ENCODE data around the gene ZNF804B.

Gene ZNF804B

GRCh38 chr7:88985295-88985694, 225.8 kb downstream of the ZNF804B start:
- DNase-seq (ENCODE audit: low read depth) = no peak

DNA sequence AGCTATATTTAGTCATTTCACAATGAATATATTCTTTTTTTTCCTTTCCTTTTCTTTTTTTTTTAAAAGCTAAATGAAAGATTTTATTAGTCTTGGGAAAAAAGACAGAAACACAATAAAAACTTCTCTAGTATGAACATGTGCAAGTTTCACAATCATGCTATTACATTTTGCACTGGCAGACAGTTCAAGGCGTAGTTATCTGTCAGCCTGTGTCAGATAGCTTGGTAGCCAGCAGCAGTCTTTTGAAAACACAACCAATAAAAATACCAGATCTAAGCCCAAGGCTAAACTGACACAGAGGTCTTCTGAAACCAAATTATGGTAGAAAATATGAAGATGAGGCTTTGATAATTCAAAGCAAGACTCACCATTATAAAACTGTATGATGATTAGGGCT, 241.8 kb downstream of the ZNF804B start:
- DNase-seq (ENCODE audit: low read depth) = no peak

- no peak for DNase-seq (ENCODE audit: low read depth)
Measured at GRCh38 chr7:89002981-89003956, 243.8 kb downstream of the ZNF804B start.

DNA sequence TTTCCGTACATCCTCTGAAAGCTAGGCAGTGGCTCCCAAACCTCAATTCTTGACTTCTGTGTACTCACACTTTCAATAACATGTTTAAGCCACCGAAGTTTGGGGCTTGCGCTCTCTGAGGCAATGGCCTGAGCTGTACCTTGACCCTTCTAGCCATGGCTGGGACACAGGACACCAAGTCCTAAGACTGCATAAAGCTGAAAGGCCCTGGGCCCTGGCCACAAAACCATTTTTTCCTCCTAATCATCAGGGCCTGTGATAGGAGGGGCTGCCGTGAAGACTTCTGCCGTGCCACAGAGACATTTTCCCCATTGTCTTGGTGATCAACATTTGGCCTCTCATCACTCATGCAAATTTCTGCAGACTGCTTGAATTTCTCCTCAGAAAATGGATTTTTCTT, 252.5 kb downstream of the ZNF804B start:
- no peak for DNase-seq (ENCODE audit: low read depth)

GRCh38 chr7:89017695-89018094, 258.2 kb downstream of the ZNF804B start:
- no peak for DNase-seq (ENCODE audit: low read depth)

- no peak for DNase-seq (ENCODE audit: low read depth)
Measured at GRCh38 chr7:89021741-89022140, 262.2 kb downstream of the ZNF804B start.

DNA sequence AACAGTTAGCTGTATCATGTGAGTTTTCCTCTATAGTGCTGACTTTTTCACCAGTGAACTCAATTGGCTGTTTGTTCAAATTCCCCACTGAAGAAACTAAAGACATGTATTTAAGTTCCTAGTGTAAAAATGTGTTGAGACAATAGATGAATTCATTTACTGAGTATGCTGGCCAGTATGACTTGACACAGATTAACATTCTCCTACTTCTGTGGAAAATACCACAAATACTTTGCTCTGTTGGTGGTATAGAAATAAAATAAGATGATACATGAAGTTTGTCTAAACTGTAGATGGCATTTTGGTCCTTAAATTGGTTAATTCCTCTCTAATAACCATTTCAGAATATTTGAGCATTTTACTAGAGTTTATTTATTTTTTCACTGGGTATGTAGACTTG, 263.7 kb downstream of the ZNF804B start:
- DNase-seq (ENCODE audit: low read depth) = no peak

GRCh38 chr7:89023877-89024276, 264.4 kb downstream of the ZNF804B start:
- DNase-seq (ENCODE audit: low read depth) = no peak

- no peak for DNase-seq (ENCODE audit: low read depth)
Measured at GRCh38 chr7:89027781-89028180, 268.3 kb downstream of the ZNF804B start.

DNA sequence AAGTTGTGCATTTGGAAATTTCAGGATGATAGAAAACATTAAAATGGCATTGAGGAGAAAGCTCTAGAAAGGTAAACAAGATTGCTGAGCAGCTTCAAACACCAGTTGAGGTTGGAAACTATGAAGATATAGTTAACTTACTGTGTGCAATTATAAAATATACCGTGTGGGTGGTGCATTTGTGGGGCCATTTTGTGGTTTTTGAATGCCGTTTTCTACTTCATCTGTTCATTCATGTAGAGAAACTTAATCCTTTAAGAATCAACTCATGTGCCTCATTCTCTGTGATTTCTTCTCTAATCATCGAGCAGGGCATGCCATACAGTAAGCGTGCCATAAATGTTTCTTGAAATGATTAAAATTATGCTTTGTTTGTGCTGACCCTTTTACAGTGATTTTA, 268.8 kb downstream of the ZNF804B start:
- no peak for DNase-seq (ENCODE audit: low read depth)

GRCh38 chr7:89029864-89030263, 270.4 kb downstream of the ZNF804B start:
- peak; percentile 3 for DNase-seq (ENCODE audit: low read depth)

GRCh38 chr7:89041240-89041639, 281.7 kb downstream of the ZNF804B start:
- no peak for DNase-seq (ENCODE audit: low read depth)

- DNase-seq (ENCODE audit: low read depth) = no peak
Measured at GRCh38 chr7:89042940-89043339, 283.4 kb downstream of the ZNF804B start.

GRCh38 chr7:89049043-89049442, 289.5 kb downstream of the ZNF804B start:
- no peak for DNase-seq (ENCODE audit: low read depth)

DNA sequence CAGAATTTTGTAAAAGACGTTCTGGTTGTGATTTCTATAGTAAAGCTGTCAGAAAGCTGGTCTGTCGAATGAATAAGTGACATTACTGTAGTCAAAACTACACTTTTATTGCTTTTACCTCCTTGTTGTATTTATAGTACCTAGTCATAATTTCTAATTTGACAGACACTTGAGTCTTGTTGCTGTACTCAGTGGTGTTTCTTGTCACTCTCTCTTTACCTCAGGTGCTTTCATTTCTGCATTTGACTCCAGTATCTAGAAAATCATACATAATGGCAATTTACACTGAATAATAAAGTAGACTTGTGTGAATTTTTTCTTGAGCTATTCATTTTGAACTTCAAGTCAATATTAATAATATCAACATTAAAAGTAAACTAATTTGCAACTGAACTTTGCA, 293.6 kb downstream of the ZNF804B start:
- DNase-seq (ENCODE audit: low read depth) = no peak

DNA sequence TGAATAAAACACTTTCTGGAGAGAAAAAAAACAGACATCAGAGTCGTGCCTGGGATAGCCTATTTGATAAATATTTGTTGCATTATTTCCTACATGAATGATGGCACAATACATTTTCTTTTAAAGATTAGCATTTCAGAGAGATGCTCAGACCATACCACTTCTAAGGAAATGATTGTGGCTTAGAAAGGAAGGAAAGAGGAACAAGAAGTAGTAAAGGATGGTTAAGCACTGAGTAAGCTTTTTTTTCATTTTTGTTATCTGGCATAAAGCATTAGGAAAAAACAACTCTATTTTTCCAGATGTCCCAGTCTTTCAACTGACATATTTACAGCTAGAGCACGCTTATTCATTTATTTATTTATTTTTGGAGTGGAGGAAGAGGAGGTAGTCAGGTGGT, 294.9 kb downstream of the ZNF804B start:
- no peak for DNase-seq (ENCODE audit: low read depth)

DNA sequence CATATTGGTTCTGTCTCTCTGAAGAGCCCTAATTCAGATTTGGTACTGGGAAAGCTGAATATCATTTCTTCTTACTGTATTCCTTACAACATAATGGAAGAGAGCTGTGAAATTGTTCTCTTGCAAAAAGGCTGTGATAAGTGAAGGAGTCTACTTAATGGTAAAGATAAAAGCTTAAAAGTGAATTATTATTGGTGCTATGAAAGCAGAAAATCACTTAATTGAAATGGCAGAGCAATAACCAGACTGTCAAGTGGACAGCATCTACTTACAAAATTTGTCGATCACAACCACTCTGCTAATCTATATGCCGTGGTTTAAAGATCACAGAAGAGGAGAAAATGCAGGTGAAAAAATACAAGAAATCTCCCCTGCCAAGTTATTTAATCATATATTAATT, 300.7 kb downstream of the ZNF804B start:
- no peak for DNase-seq (ENCODE audit: low read depth)

DNA sequence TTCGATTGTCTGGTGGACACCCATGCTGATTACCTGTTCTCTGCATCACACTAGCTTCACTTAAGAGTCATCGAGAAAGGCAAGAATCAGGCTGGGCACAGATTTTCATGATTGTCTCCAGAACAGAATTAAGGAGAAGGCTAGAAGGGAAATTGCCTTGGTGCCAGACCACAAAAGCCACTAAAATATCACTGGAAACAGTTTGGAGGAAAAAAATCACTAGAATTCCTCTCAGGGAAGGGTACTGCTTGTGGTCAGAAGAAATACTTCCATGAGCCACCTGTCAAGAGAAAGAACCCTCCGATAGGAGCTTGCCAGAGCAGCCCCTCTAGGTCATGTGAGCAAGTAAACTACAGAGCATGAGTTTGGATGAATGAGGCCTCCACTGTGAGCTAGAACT, 305.3 kb downstream of the ZNF804B start:
- no peak for DNase-seq (ENCODE audit: low read depth)

DNA sequence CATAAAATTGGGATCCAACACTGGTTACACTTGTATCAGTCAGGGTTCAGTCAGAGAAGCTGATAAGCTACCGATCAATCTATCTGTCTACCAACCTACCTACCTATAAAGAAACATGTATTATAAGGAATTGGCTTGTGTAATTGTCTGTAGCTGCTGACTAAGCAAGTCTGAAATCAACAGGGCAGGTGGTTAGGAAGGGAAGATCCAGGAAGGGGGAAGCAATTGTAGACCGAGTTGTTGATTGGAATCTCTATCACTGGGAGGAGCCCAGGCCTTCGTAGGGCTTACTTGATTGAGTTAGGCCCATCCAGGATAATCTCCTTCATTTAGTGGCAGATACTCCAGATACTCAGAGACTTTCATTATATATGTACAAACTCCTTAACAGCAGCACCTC, 307.5 kb downstream of the ZNF804B start:
- no peak for DNase-seq (ENCODE audit: low read depth)

DNA sequence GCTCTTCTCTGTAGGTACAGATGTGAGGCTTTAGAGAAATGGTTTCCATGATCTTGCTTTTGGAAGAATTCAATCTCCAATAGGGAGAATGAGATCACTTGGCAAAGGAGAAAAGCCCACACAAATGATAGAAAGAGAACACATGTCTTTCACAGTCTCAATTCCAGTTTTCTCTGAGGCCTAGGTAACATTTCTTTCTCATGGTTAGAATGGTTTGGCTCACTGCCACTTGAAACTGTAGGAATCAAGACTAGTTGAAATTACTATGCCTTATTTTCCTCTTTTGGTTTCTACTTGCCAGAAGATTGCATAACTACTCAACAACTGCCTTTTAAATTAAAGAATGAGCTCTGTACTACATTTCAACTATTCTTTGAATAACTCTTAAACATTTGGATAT, 312.6 kb downstream of the ZNF804B start:
- no peak for DNase-seq (ENCODE audit: low read depth)

- DNase-seq (ENCODE audit: low read depth) = no peak
Measured at GRCh38 chr7:89073776-89074175, 314.3 kb downstream of the ZNF804B start.

GRCh38 chr7:89077992-89078391, 318.5 kb downstream of the ZNF804B start:
- no peak for DNase-seq (ENCODE audit: low read depth)

- no peak for DNase-seq (ENCODE audit: low read depth)
Measured at GRCh38 chr7:89085580-89085979, 326.1 kb downstream of the ZNF804B start.

DNA sequence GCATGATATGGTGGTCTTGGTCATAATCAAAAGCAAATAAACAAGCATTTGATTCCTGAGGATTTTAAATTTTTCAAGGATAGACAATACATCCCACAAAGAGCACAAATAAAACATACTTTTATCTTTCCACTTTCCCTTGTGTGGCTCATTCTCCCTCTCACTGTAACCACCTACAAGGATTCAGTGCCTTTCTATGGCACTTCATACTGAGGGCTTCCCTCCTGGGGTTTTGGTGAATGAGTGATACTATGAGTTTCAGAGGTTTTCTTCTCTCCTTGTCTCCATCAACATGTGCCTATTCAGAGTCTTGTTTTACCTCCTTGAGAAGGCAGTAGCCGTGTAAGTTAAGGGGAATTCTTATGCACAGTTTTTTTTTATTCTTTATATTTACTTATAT, 332.1 kb downstream of the ZNF804B start:
- DNase-seq (ENCODE audit: low read depth) = no peak

Data from GM04504 (cell line).